GM23338 (cell line): ENCODE data around the gene CFAP70. TPM values are rescaled to one million over a fixed set of nuclear protein-coding genes. Genes with fewer than 3 reads are reported as not detected.
A peak's percentile ranks its signal among the peaks of the same experiment; 100 is the strongest.

Source experiments
- ATAC-seq: fragments of 200-7000 bp; cut with Tn5 transposase; 3 replicates; pipeline ENCODE4 v1.9.1; 2020
- DNase-seq: peaks from one replicate; pipeline ENCODE4 v3.0.0-alpha.2; 2015; ENCODE audit warnings: low spot score
- H2AFZ ChIP-seq: fragments of 200-600 bp; sonication (generic); 2 replicates; pipeline ENCODE4 v1.8.0; 2016; ENCODE audit warnings: antibody characterized with exemption, mild to moderate bottlenecking, moderate library complexity
- H3F3A ChIP-seq: fragments of 200-600 bp; sonication (generic); replicated peaks from 2 replicates; pipeline ENCODE4 v1.8.0; 2017; ENCODE audit warnings: antibody characterized with exemption, mixed run types, low read depth
- H3K27ac ChIP-seq: fragments of 200-600 bp; sonication (generic); 2 replicates; pipeline ENCODE4 v1.6.1; 2016; ENCODE audit warnings: low read depth
- H3K27me3 ChIP-seq: fragments of 200-600 bp; sonication (generic); 2 replicates; pipeline ENCODE4 v1.8.0; 2016; ENCODE audit warnings: mild to moderate bottlenecking, mixed run types, moderate library complexity; ENCODE audit not compliant: insufficient read depth
- H3K36me3 ChIP-seq: fragments of 200-600 bp; sonication (generic); 2 replicates; pipeline ENCODE4 v1.8.0; 2016; ENCODE audit warnings: mild to moderate bottlenecking; ENCODE audit not compliant: insufficient read depth
- H3K4me1 ChIP-seq: fragments of 200-600 bp; sonication (generic); 2 replicates; pipeline ENCODE4 v1.8.0; 2016; ENCODE audit warnings: mild to moderate bottlenecking, moderate library complexity; ENCODE audit not compliant: insufficient read depth
- H3K4me2 ChIP-seq: fragments of 200-600 bp; sonication (generic); 2 replicates; pipeline ENCODE4 v1.7.1; 2017; ENCODE audit warnings: mixed run types
- H3K4me3 ChIP-seq: fragments of 200-600 bp; sonication (generic); 2 replicates; pipeline ENCODE4 v1.6.1; 2016; ENCODE audit warnings: mixed run types
- H3K79me2 ChIP-seq: fragments of 200-600 bp; sonication (generic); replicated peaks from 2 replicates; pipeline ENCODE4 v1.8.0; 2017; ENCODE audit warnings: mild to moderate bottlenecking; ENCODE audit not compliant: insufficient read depth
- H3K9me2 ChIP-seq: fragments of 200-600 bp; sonication (generic); 2 replicates; pipeline ENCODE4 v1.8.0; 2017; ENCODE audit not compliant: insufficient read depth
- H4K20me1 ChIP-seq: fragments of 200-600 bp; sonication (generic); replicated peaks from 2 replicates; pipeline ENCODE4 v1.8.0; 2017; ENCODE audit warnings: mild to moderate bottlenecking; ENCODE audit not compliant: insufficient read depth
- H3K27ac Mint-ChIP-seq: 2 replicates; pipeline ENCODE4 v1.8.0; 2020; ENCODE audit warnings: inconsistent platforms, mild to moderate bottlenecking, moderate library complexity, mixed read lengths
- H3K27me3 Mint-ChIP-seq: 3 replicates; pipeline ENCODE4 v1.8.0; 2022; ENCODE audit warnings: low read depth, mild to moderate bottlenecking, moderate library complexity, mixed read lengths, inconsistent platforms; ENCODE audit not compliant: insufficient read depth, poor library complexity
- H3K36me3 Mint-ChIP-seq: 3 replicates; pipeline ENCODE4 v1.8.0; 2021; ENCODE audit warnings: low read depth, mild to moderate bottlenecking, inconsistent platforms, moderate library complexity, mixed read lengths
- H3K4me1 Mint-ChIP-seq: 3 replicates; pipeline ENCODE4 v1.8.0; 2020; ENCODE audit warnings: mild to moderate bottlenecking, inconsistent platforms, mixed read lengths
- H3K4me3 Mint-ChIP-seq: 3 replicates; pipeline ENCODE4 v1.8.0; 2021; ENCODE audit warnings: moderate library complexity, mild to moderate bottlenecking, inconsistent platforms, mixed read lengths
- H3K9me3 Mint-ChIP-seq: 3 replicates; pipeline ENCODE4 v1.8.0; 2020; ENCODE audit warnings: moderate library complexity, mild to moderate bottlenecking, inconsistent platforms, mixed read lengths
- CREB1 ChIP-seq: fragments of 250-450 bp; sonication (Bioruptor Pico); IDR thresholded peaks from 2 replicates; pipeline ENCODE4 v1.5.0; 2020; ENCODE audit warnings: low read depth, mild to moderate bottlenecking, moderate library complexity
- CTCF ChIP-seq, 2 experiments: fragments of 200-600 bp in 1 of 2; sonication (generic) in 1 of 2; conservative IDR thresholded peaks; 2 replicates each; pipeline versions ENCODE4 v1.5.1 to v1.6.1; 2016 to 2017; ENCODE audit warnings: antibody characterized with exemption in 2 of 2, low read depth in 2 of 2, mild to moderate bottlenecking in 2 of 2, moderate library complexity in 1 of 2
- REST ChIP-seq: IDR thresholded peaks from one replicate; pipeline ENCODE4 v1.6.1; 2018; ENCODE audit warnings: antibody characterized with exemption; ENCODE audit not compliant: unreplicated experiment
- ZNF114 ChIP-seq: fragments of 250-450 bp; sonication (Bioruptor Pico); IDR thresholded peaks from 2 replicates; pipeline ENCODE4 v1.5.0; 2020; ENCODE audit warnings: mild to moderate bottlenecking, moderate library complexity
- ZNF331 ChIP-seq: fragments of 250-450 bp; sonication (Bioruptor Pico); IDR thresholded peaks from 2 replicates; pipeline ENCODE4 v1.5.0; 2020; ENCODE audit warnings: low read depth, mild to moderate bottlenecking, moderate library complexity
- polyA plus RNA-seq: library from polyadenylated mRNA; unstranded; fragments of >200 nt; fragmentation: Nextera tagmentation; extraction: Ambion mirVana; gene quantifications from 2 replicates; pipeline ENCODE4 v1.2.1, GENCODE V29; 2016
- total RNA-seq: library from RNA; depleted of rRNA; stranded (reverse); fragments of >200 nt; shearing (Covaris generic); gene quantifications from 2 replicates; pipeline ENCODE4 v1.2.3, GENCODE V29; 2014
- TF ChIP-seq, protein P1 (sequence below): fragments of 250-450 bp; sonication (Bioruptor Pico); IDR thresholded peaks from 2 replicates; pipeline ENCODE4 v1.5.0; 2020; ENCODE audit warnings: mild to moderate bottlenecking, moderate library complexity

Gene CFAP70
- total and polyA plus RNA-seq, 2 experiments from 2014 or later = 0.17 to 0.24 TPM

DNA sequence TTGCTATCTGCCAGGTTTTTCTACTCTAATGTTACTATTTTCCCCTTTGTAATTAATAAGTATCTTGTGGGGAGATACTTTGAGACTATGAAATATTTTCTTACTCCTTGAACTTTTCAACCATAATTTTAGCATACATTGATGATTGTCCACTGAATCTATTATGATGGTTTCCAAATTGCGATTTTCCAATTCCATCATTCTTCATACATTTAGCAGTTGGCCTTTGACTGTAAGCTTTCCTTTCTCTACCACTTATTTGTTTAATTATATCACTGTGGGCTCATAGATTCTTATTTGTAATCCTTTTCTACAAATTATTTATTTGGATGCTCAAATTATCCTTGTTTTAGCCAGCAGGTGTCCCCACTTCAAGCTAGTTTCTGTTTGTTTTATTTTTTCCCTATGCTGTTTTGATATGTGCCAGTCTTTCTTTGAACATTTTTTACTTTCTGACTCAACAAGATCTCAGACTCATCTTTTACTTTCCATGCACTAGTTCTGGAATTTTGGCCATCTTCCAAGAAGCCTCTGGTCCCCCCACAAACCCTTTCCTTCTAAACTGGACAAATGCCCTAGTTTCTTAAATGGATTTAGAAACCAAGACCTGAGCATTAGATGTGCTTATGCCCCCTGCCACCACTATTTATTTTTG is 94.8 kb downstream of the CFAP70 start:
- H3K4me3 Mint-ChIP-seq = no peak overlapping the region
- no peaks in the 10 kb centered on the region for H3K4me1 ChIP-seq
- no peaks in the 10 kb centered on the region for H3K27me3 ChIP-seq
- TF ChIP-seq CREB1 (CRISPR knock-in tag) = no peak
- TF ChIP-seq CTCF (conservative IDR thresholded peaks at IDR 0.05; ENCODE audit: low read depth in 2 of 2) = peak; percentile 51 to 73
- H3F3A ChIP-seq = no peaks in the 10 kb centered on the region
- DNase-seq (peak; percentile 35), ATAC-seq (no peak)
- H2AFZ ChIP-seq = no peak overlapping the region
- H3K27ac ChIP-seq = no peak overlapping the region
- H3K4me3 ChIP-seq = no peak overlapping the region
- no peaks in the 10 kb centered on the region for H3K9me2 ChIP-seq
- no peaks in the 10 kb centered on the region for H3K27me3 Mint-ChIP-seq
- H3K36me3 Mint-ChIP-seq = peaks cover 3% of the 10 kb centered on the region; the same call in 1 of the 3 replicates
- no peaks in the 10 kb centered on the region; the same call in 1 of the 2 replicates for H3K36me3 ChIP-seq
- no peaks in the 10 kb centered on the region for H3K4me1 Mint-ChIP-seq
- H3K27ac Mint-ChIP-seq = no peak overlapping the region
- H4K20me1 ChIP-seq = no peaks in the 10 kb centered on the region
- no peaks in the 10 kb centered on the region for H3K79me2 ChIP-seq
- no peak overlapping the region for H3K4me2 ChIP-seq
- H3K9me3 Mint-ChIP-seq = peaks cover 6% of the 10 kb centered on the region

DNA sequence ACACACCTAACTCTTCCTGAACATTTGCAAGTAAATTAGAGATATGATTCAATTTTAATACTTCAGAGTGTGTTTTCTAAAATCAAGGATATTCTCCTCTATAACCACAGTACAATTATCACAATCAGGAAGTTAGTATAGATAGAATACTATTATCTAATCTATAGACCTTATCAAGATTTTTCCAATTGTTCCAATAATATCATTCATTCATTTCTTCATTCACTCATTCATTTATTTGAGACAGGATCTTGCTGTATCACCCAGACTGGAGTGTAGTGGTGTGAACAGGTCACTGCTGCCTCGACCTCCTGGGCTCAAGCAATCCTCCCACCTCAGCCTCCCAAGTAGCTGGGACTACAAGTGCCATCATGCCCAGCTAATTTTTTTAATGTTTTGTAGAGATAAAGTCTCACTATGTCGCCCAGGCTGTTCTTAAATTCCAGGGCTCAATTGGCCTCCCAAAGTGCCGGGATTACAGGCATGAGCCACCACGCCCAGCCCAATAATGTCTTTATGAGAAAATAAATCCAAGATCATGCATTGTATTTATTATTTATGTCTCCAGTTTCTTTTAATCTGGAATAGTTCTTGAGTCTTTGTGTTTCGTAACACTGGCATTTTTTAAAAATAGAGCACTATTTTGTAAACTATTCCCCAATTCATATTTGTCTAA is 95.6 kb downstream of the CFAP70 start:
- Histone ChIP-seq H3K4me1 (no peaks in the 10 kb centered on the region), H3K36me3 (no peaks in the 10 kb centered on the region; the same call in 1 of the 2 replicates), H3K27me3 (no peaks in the 10 kb centered on the region), H3F3A (no peaks in the 10 kb centered on the region), H3K27ac (no peak overlapping the region), H3K4me3 (no peak overlapping the region), H2AFZ (no peak overlapping the region), H4K20me1 (no peaks in the 10 kb centered on the region), H3K9me2 (no peaks in the 10 kb centered on the region), H3K4me2 (no peak overlapping the region), H3K79me2 (no peaks in the 10 kb centered on the region)
- Mint-ChIP-seq H3K27me3 (no peaks in the 10 kb centered on the region), H3K36me3 (peaks cover 4% of the 10 kb centered on the region; the same call in 1 of the 3 replicates), H3K27ac (no peak overlapping the region), H3K9me3 (peaks cover 12% of the 10 kb centered on the region), H3K4me3 (no peak overlapping the region), H3K4me1 (no peaks in the 10 kb centered on the region)
- DNase-seq = no peak
- ATAC-seq = no peak
- TF ChIP-seq ZNF331 (no peak), CREB1 (CRISPR knock-in tag) (no peak), REST (no peak), ZNF114 (CRISPR knock-in tag) (no peak)
- TF ChIP-seq, protein P1, sequence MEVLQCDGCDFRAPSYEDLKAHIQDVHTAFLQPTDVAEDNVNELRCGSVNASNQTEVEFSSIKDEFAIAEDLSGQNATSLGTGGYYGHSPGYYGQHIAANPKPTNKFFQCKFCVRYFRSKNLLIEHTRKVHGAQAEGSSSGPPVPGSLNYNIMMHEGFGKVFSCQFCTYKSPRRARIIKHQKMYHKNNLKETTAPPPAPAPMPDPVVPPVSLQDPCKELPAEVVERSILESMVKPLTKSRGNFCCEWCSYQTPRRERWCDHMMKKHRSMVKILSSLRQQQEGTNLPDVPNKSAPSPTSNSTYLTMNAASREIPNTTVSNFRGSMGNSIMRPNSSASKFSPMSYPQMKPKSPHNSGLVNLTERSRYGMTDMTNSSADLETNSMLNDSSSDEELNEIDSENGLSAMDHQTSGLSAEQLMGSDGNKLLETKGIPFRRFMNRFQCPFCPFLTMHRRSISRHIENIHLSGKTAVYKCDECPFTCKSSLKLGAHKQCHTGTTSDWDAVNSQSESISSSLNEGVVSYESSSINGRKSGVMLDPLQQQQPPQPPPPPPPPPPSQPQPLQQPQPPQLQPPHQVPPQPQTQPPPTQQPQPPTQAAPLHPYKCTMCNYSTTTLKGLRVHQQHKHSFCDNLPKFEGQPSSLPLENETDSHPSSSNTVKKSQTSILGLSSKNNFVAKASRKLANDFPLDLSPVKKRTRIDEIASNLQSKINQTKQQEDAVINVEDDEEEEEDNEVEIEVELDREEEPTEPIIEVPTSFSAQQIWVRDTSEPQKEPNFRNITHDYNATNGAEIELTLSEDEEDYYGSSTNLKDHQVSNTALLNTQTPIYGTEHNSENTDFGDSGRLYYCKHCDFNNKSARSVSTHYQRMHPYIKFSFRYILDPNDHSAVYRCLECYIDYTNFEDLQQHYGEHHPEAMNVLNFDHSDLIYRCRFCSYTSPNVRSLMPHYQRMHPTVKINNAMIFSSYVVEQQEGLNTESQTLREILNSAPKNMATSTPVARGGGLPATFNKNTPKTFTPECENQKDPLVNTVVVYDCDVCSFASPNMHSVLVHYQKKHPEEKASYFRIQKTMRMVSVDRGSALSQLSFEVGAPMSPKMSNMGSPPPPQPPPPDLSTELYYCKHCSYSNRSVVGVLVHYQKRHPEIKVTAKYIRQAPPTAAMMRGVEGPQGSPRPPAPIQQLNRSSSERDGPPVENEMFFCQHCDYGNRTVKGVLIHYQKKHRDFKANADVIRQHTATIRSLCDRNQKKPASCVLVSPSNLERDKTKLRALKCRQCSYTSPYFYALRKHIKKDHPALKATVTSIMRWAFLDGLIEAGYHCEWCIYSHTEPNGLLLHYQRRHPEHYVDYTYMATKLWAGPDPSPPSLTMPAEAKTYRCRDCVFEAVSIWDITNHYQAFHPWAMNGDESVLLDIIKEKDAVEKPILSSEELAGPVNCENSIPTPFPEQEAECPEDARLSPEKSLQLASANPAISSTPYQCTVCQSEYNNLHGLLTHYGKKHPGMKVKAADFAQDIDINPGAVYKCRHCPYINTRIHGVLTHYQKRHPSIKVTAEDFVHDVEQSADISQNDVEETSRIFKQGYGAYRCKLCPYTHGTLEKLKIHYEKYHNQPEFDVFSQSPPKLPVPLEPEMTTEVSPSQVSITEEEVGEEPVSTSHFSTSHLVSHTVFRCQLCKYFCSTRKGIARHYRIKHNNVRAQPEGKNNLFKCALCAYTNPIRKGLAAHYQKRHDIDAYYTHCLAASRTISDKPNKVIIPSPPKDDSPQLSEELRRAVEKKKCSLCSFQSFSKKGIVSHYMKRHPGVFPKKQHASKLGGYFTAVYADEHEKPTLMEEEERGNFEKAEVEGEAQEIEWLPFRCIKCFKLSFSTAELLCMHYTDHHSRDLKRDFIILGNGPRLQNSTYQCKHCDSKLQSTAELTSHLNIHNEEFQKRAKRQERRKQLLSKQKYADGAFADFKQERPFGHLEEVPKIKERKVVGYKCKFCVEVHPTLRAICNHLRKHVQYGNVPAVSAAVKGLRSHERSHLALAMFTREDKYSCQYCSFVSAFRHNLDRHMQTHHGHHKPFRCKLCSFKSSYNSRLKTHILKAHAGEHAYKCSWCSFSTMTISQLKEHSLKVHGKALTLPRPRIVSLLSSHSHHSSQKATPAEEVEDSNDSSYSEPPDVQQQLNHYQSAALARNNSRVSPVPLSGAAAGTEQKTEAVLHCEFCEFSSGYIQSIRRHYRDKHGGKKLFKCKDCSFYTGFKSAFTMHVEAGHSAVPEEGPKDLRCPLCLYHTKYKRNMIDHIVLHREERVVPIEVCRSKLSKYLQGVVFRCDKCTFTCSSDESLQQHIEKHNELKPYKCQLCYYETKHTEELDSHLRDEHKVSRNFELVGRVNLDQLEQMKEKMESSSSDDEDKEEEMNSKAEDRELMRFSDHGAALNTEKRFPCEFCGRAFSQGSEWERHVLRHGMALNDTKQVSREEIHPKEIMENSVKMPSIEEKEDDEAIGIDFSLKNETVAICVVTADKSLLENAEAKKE (CRISPR knock-in tag) = no peak
